Measurements from ENCODE around the gene DNAJC5.
"Not testable (repeated sequence)": the region's sequence is repeated elsewhere in the genome, so short reads cannot be mapped to it uniquely, and the experiment has no call there.

Gene DNAJC5

GRCh38 chr20:63960654-63961621, 66.0 kb downstream of the DNAJC5 start:
- not testable (repeated sequence) for H3K27ac ChIP-seq (ENCODE audit: low read depth in 2 of 2, low read length in 2 of 2); H3K9me3 ChIP-seq (ENCODE audit: control insufficient read depth in 2 of 2, low read length in 2 of 2); H3K4me3 ChIP-seq (ENCODE audit: low read length in 2 of 2); H3K9ac ChIP-seq (ENCODE audit: low read depth in 1 of 2, low read length in 2 of 2); H3K36me3 ChIP-seq (ENCODE audit: control insufficient read depth in 2 of 2, insufficient read depth in 2 of 2, low read length in 2 of 2); H3K27me3 ChIP-seq (ENCODE audit: control insufficient read depth in 2 of 2, insufficient read depth in 2 of 2, low read length in 2 of 2)
- H3K4me1 ChIP-seq (ENCODE audit: control insufficient read depth in 2 of 2, insufficient read depth in 2 of 2, low read length in 2 of 2) = peaks cover 4 to 12% of the 10 kb centered on the region in 2 donors

- H3K9ac ChIP-seq (ENCODE audit: low read depth in 1 of 2, low read length in 2 of 2) = no peak overlapping the region
- H3K9me3 ChIP-seq (ENCODE audit: control insufficient read depth in 2 of 2, low read length in 2 of 2) = no peaks in the 10 kb centered on the region
- H3K27ac ChIP-seq (ENCODE audit: low read depth in 2 of 2, low read length in 2 of 2) = no peak overlapping the region
- H3K4me3 ChIP-seq (ENCODE audit: low read length in 2 of 2) = no peak overlapping the region
- peaks cover 4 to 11% of the 10 kb centered on the region in 2 donors for H3K4me1 ChIP-seq (ENCODE audit: control insufficient read depth in 2 of 2, insufficient read depth in 2 of 2, low read length in 2 of 2)
- H3K36me3 ChIP-seq (ENCODE audit: control insufficient read depth in 2 of 2, insufficient read depth in 2 of 2, low read length in 2 of 2) = peaks cover 0 to 10% of the 10 kb centered on the region in 2 donors
- H3K27me3 ChIP-seq (ENCODE audit: control insufficient read depth in 2 of 2, insufficient read depth in 2 of 2, low read length in 2 of 2) = no peaks in the 10 kb centered on the region
Observed at GRCh38 chr20:63961664-63962425, 66.9 kb downstream of the DNAJC5 start.

GRCh38 chr20:63962426-63963347, 67.8 kb downstream of the DNAJC5 start:
- H3K36me3 ChIP-seq (ENCODE audit: control insufficient read depth in 2 of 2, insufficient read depth in 2 of 2, low read length in 2 of 2) = peaks cover 0 to 10% of the 10 kb centered on the region in 2 donors
- no peak overlapping the region for H3K4me3 ChIP-seq (ENCODE audit: low read length in 2 of 2)
- no peaks in the 10 kb centered on the region for H3K27me3 ChIP-seq (ENCODE audit: control insufficient read depth in 2 of 2, insufficient read depth in 2 of 2, low read length in 2 of 2)
- H3K9me3 ChIP-seq (ENCODE audit: control insufficient read depth in 2 of 2, low read length in 2 of 2) = no peaks in the 10 kb centered on the region
- H3K27ac ChIP-seq (ENCODE audit: low read depth in 2 of 2, low read length in 2 of 2) = no peak overlapping the region
- H3K4me1 ChIP-seq (ENCODE audit: control insufficient read depth in 2 of 2, insufficient read depth in 2 of 2, low read length in 2 of 2) = peaks cover 0 to 4% of the 10 kb centered on the region in 2 donors
- no peak overlapping the region for H3K9ac ChIP-seq (ENCODE audit: low read depth in 1 of 2, low read length in 2 of 2)

- Histone ChIP-seq H3K9me3 (ENCODE audit: control insufficient read depth in 2 of 2, low read length in 2 of 2) (no peaks in the 10 kb centered on the region), H3K4me1 (ENCODE audit: control insufficient read depth in 2 of 2, insufficient read depth in 2 of 2, low read length in 2 of 2) (no peaks in the 10 kb centered on the region), H3K9ac (ENCODE audit: low read depth in 1 of 2, low read length in 2 of 2) (no peak overlapping the region), H3K4me3 (ENCODE audit: low read length in 2 of 2) (no peak overlapping the region), H3K36me3 (ENCODE audit: control insufficient read depth in 2 of 2, insufficient read depth in 2 of 2, low read length in 2 of 2) (peaks cover 0 to 10% of the 10 kb centered on the region in 2 donors), H3K27me3 (ENCODE audit: control insufficient read depth in 2 of 2, insufficient read depth in 2 of 2, low read length in 2 of 2) (no peaks in the 10 kb centered on the region), H3K27ac (ENCODE audit: low read depth in 2 of 2, low read length in 2 of 2) (no peak overlapping the region)
Observed at GRCh38 chr20:63963348-63963741, 68.4 kb downstream of the DNAJC5 start.

- no peak overlapping the region for H3K4me3 ChIP-seq (ENCODE audit: low read length in 2 of 2)
- H3K27ac ChIP-seq (ENCODE audit: low read depth in 2 of 2, low read length in 2 of 2) = no peak overlapping the region
- H3K9me3 ChIP-seq (ENCODE audit: control insufficient read depth in 2 of 2, low read length in 2 of 2) = no peaks in the 10 kb centered on the region
- H3K27me3 ChIP-seq (ENCODE audit: control insufficient read depth in 2 of 2, insufficient read depth in 2 of 2, low read length in 2 of 2) = peaks cover 0 to under 1% of the 10 kb centered on the region in 2 donors
- peaks cover 0 to 5% of the 10 kb centered on the region in 2 donors for H3K4me1 ChIP-seq (ENCODE audit: control insufficient read depth in 2 of 2, insufficient read depth in 2 of 2, low read length in 2 of 2)
- H3K36me3 ChIP-seq (ENCODE audit: control insufficient read depth in 2 of 2, insufficient read depth in 2 of 2, low read length in 2 of 2) = peaks cover 0 to 10% of the 10 kb centered on the region in 2 donors
- H3K9ac ChIP-seq (ENCODE audit: low read depth in 1 of 2, low read length in 2 of 2) = no peak overlapping the region
Observed at GRCh38 chr20:63963784-63964301, 68.9 kb downstream of the DNAJC5 start.

- H3K4me1 ChIP-seq (ENCODE audit: control insufficient read depth in 2 of 2, insufficient read depth in 2 of 2, low read length in 2 of 2) = peaks cover 0 to 9% of the 10 kb centered on the region in 2 donors
- no peak overlapping the region for H3K27ac ChIP-seq (ENCODE audit: low read depth in 2 of 2, low read length in 2 of 2)
- no peaks in the 10 kb centered on the region for H3K9me3 ChIP-seq (ENCODE audit: control insufficient read depth in 2 of 2, low read length in 2 of 2)
- H3K27me3 ChIP-seq (ENCODE audit: control insufficient read depth in 2 of 2, insufficient read depth in 2 of 2, low read length in 2 of 2) = peaks cover 0 to 3% of the 10 kb centered on the region in 2 donors
- H3K9ac ChIP-seq (ENCODE audit: low read depth in 1 of 2, low read length in 2 of 2) = no peak overlapping the region
- no peak overlapping the region for H3K4me3 ChIP-seq (ENCODE audit: low read length in 2 of 2)
- peaks cover 0 to 10% of the 10 kb centered on the region in 2 donors for H3K36me3 ChIP-seq (ENCODE audit: control insufficient read depth in 2 of 2, insufficient read depth in 2 of 2, low read length in 2 of 2)
Observed at GRCh38 chr20:63964412-63964811, 69.5 kb downstream of the DNAJC5 start.

GRCh38 chr20:63966172-63966943, 71.4 kb downstream of the DNAJC5 start:
- H3K36me3 ChIP-seq (ENCODE audit: control insufficient read depth in 2 of 2, insufficient read depth in 2 of 2, low read length in 2 of 2) = peaks cover 0 to 9% of the 10 kb centered on the region in 2 donors
- no peak overlapping the region for H3K4me3 ChIP-seq (ENCODE audit: low read length in 2 of 2)
- H3K27ac ChIP-seq (ENCODE audit: low read depth in 2 of 2, low read length in 2 of 2) = no peak overlapping the region
- peaks cover 0 to 9% of the 10 kb centered on the region in 2 donors for H3K4me1 ChIP-seq (ENCODE audit: control insufficient read depth in 2 of 2, insufficient read depth in 2 of 2, low read length in 2 of 2)
- H3K27me3 ChIP-seq (ENCODE audit: control insufficient read depth in 2 of 2, insufficient read depth in 2 of 2, low read length in 2 of 2) = peaks cover 7 to 8% of the 10 kb centered on the region in 2 donors
- H3K9me3 ChIP-seq (ENCODE audit: control insufficient read depth in 2 of 2, low read length in 2 of 2) = no peaks in the 10 kb centered on the region
- no peak overlapping the region for H3K9ac ChIP-seq (ENCODE audit: low read depth in 1 of 2, low read length in 2 of 2)

GRCh38 chr20:63966944-63967322, 72.0 kb downstream of the DNAJC5 start:
- Histone ChIP-seq H3K27ac (ENCODE audit: low read depth in 2 of 2, low read length in 2 of 2) (no peak overlapping the region), H3K27me3 (ENCODE audit: control insufficient read depth in 2 of 2, insufficient read depth in 2 of 2, low read length in 2 of 2) (peaks cover 7 to 8% of the 10 kb centered on the region in 2 donors), H3K4me1 (ENCODE audit: control insufficient read depth in 2 of 2, insufficient read depth in 2 of 2, low read length in 2 of 2) (peaks cover 0 to 9% of the 10 kb centered on the region in 2 donors), H3K36me3 (ENCODE audit: control insufficient read depth in 2 of 2, insufficient read depth in 2 of 2, low read length in 2 of 2) (peaks cover 0 to 7% of the 10 kb centered on the region in 2 donors), H3K9ac (ENCODE audit: low read depth in 1 of 2, low read length in 2 of 2) (no peak overlapping the region), H3K4me3 (ENCODE audit: low read length in 2 of 2) (no peak overlapping the region), H3K9me3 (ENCODE audit: control insufficient read depth in 2 of 2, low read length in 2 of 2) (no peaks in the 10 kb centered on the region)

All from mucosa of rectum (tissue), 2 donors.